ENCODE results near the gene CCNL1. TPM values are rescaled to one million over a fixed set of nuclear protein-coding genes. Genes with fewer than 3 reads are reported as not detected.

CCNL1 gene
- total RNA-seq, 2 experiments from 2014 or later: 117 to 124 TPM

DNA sequence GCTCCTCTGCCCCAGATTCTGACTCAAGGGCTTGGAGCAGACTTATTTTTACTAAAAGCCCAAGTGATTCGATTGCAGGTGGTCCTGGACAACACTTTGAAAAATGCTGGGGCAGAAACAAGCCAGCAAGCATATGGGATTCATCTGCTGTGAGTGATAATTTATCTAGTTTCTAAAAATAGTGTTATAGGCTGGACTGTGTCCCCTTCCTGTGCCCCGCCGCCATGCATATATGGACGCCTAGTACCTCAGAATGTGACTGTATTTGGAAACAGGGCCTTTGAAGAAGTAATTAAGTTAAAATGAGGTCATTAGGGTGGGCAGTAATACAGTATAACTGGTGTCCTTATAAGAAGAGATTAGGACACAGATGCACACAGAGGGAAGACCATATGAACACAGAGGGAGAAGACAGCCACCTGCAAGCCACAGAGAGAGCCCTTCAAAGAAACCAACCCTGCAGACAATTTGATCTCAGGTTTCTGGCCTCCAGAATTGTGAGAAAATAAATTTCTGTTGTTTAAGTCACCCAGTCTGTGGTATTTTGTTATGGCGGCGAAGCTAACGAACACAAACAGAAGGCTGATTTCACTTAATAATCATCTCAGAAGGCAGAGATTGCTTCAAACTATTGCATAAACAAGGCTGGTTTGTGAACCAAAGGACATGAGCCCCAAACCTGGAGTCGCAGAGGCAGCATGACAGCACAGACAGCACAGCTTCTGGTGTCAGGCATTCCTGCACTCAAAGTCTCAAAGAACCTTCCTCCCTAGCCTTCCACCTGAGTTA, 59.1 kb downstream of the CCNL1 start:
- ChIA-PET POLR2A (interaction anchor here (1.0 kb wide), 1 partner anchor 14 kb away, joined by 3 read pairs; no protein-coding TSS in a partner anchor), CTCF (interaction anchor here (1.0 to 7.1 kb wide), 2 partner anchors 11 to 37 kb away, joined by 3 to 37 read pairs; no protein-coding TSS in a partner anchor)

GRCh38 chr3:157100096-157100477, 59.9 kb downstream of the CCNL1 start:
- CTCF ChIA-PET: interaction anchor here (7.1 kb wide), 1 partner anchor 10 kb away, joined by 37 read pairs; no protein-coding TSS in a partner anchor
- POLR2A ChIA-PET: interaction anchor here (1.0 kb wide), 1 partner anchor 14 kb away, joined by 3 read pairs; no protein-coding TSS in a partner anchor

GRCh38 chr3:157099326-157100095, 60.4 kb downstream of the CCNL1 start:
- ChIA-PET CTCF (interaction anchor here (0.9 to 7.1 kb wide), 3 partner anchors 9 to 38 kb away, joined by 3 to 37 read pairs (median 3); no protein-coding TSS in a partner anchor), POLR2A (interaction anchor here (1.0 to 2.2 kb wide), 2 partner anchors 10 to 13 kb away, joined by 3 to 9 read pairs; no protein-coding TSS in a partner anchor)

GRCh38 chr3:157098823-157099185, 61.1 kb downstream of the CCNL1 start:
- ChIA-PET POLR2A (interaction anchor here (2.2 kb wide), 1 partner anchor 10 kb away, joined by 9 read pairs; no protein-coding TSS in a partner anchor), CTCF (interaction anchor here (0.6 to 7.1 kb wide), 4 partner anchors 9 to 120 kb away, joined by 3 to 37 read pairs (median 3); no protein-coding TSS in a partner anchor)

- ChIA-PET POLR2A (interaction anchor here (0.6 to 2.2 kb wide), 2 partner anchors 9 to 282 kb away, joined by 3 to 9 read pairs; no protein-coding TSS in a partner anchor), CTCF (interaction anchor here (0.6 to 7.1 kb wide), 4 partner anchors 8 to 120 kb away, joined by 3 to 37 read pairs (median 3); no protein-coding TSS in a partner anchor)
Measured at GRCh38 chr3:157098121-157098822, 61.7 kb downstream of the CCNL1 start.

Data from activated CD8-positive, alpha-beta memory T cell treated with anti-CD3 and anti-CD28 coated beads for 36 hours (primary cell).